HCT116 (cell line): Measurements from ENCODE around the gene CDH5. TPM values are rescaled to one million over a fixed set of nuclear protein-coding genes. Genes with fewer than 3 reads are reported as not detected.

Source experiments
- ATAC-seq: fragments of 200-7000 bp; cut with Tn5 transposase; 2 replicates; pipeline ENCODE4 v1.9.1; 2020; ENCODE audit warnings: mild to moderate bottlenecking, moderate library complexity
- BruUV-seq: library from RNA; stranded (reverse); fragments of 400-500 nt; replicated peaks from 2 replicates; lab custom pipeline; 2021; lab: Mats Ljungman, UMichigan
- CTCF ChIA-PET: fragments of 300-600 bp; sonication (Branson Sonifier 250); formaldehyde crosslinking; loops from one replicate; lab custom pipeline; 2021; ENCODE audit warnings: antibody characterized with exemption; lab: Charles Lee
- POLR2A ChIA-PET: fragments of 300-600, 350-600 bp; sonication (Branson Sonifier 250); formaldehyde crosslinking; loops from one replicate; lab custom pipeline; 2021; ENCODE audit warnings: antibody characterized with exemption; lab: Charles Lee
- RAD21 ChIA-PET, 2 experiments: fragments of 300-600 bp; sonication (Branson Sonifier 250); formaldehyde crosslinking; loops; one replicate each; lab custom pipeline; 2023; ENCODE audit warnings: low total read pairs in 2 of 2; ENCODE audit not compliant: uncharacterized antibody in 2 of 2, unreplicated experiment in 2 of 2, low non-redundant PET in 1 of 2; lab: Charles Lee
- DNase-seq: peaks from one replicate; pipeline ENCODE4 v3.0.0-alpha.2; 2010; ENCODE audit warnings: low read depth, low spot score
- H2AFZ ChIP-seq: fragments of 200-600 bp; shearing (Covaris generic), sonication (generic); 2 replicates; pipeline ENCODE4 v1.6.1; 2017; ENCODE audit warnings: low read depth, mixed run types, mixed read lengths, antibody characterized with exemption, low read length; ENCODE audit not compliant: poor library complexity, severe bottlenecking
- H3K27ac ChIP-seq: 2 replicates; pipeline ENCODE4 v1.5.1; 2012; ENCODE audit warnings: low read depth, low read length
- H3K27me3 ChIP-seq: fragments of 200-600 bp; sonication (generic); 2 replicates; pipeline ENCODE4 v1.6.1; 2016; ENCODE audit warnings: mixed run types, low read length, mixed read lengths; ENCODE audit not compliant: insufficient read depth
- H3K36me3 ChIP-seq, 2 experiments: fragments of 200-500 bp in 1 of 2; fragments of 200-600 bp in 1 of 2; sonication (Bioruptor generic) in 1 of 2; sonication (generic) in 1 of 2; 2 replicates each; pipeline versions ENCODE4 v1.5.1 to v1.6.1; 2014 to 2016; ENCODE audit warnings: low read length in 2 of 2, inconsistent platforms in 1 of 2, mixed read lengths in 1 of 2, mixed run types in 1 of 2; ENCODE audit not compliant: insufficient read depth in 2 of 2, control insufficient read depth in 1 of 2
- H3K4me1 ChIP-seq, 2 experiments: fragments of 200-600 bp in 1 of 2; sonication (generic) in 1 of 2; 2 replicates each; pipeline versions ENCODE4 v1.5.1 to v1.6.1; 2012 to 2017; ENCODE audit warnings: low read length in 2 of 2, inconsistent platforms in 1 of 2, mild to moderate bottlenecking in 1 of 2, mixed read lengths in 1 of 2, mixed run types in 1 of 2, moderate library complexity in 1 of 2; ENCODE audit not compliant: insufficient read depth in 2 of 2, control insufficient read depth in 1 of 2
- H3K4me2 ChIP-seq: fragments of 200-600 bp; sonication (generic); 2 replicates; pipeline ENCODE4 v1.6.1; 2017; ENCODE audit warnings: mixed run types, low read length, mixed read lengths
- H3K4me3 ChIP-seq, 2 experiments: fragments of 200-600 bp in 1 of 2; sonication (generic) in 1 of 2; replicated peaks in 1 of 2; 2 replicates each; pipeline ENCODE4 v1.5.1; 2011 to 2016; ENCODE audit warnings: low read length in 2 of 2, control low read depth in 1 of 2, low read depth in 1 of 2, mild to moderate bottlenecking in 1 of 2, mixed read lengths in 1 of 2, mixed run types in 1 of 2
- H3K79me2 ChIP-seq: fragments of 200-600 bp; sonication (generic); 2 replicates; pipeline ENCODE4 v1.6.1; 2017; ENCODE audit warnings: mild to moderate bottlenecking, mixed run types, low read length, moderate library complexity, mixed read lengths; ENCODE audit not compliant: insufficient read depth
- H3K9ac ChIP-seq: fragments of 200-600 bp; sonication (generic); 2 replicates; pipeline ENCODE4 v1.6.1; 2016; ENCODE audit warnings: low read length, mixed read lengths
- H3K9me2 ChIP-seq: fragments of 200-600 bp; sonication (generic), shearing (Covaris generic); 2 replicates; pipeline ENCODE4 v1.6.1; 2017; ENCODE audit warnings: mixed run types, mild to moderate bottlenecking, moderate library complexity; ENCODE audit not compliant: insufficient read depth
- H3K9me3 ChIP-seq, 2 experiments: fragments of 200-500 bp in 1 of 2; fragments of 200-600 bp in 1 of 2; sonication (Bioruptor generic) in 1 of 2; sonication (generic) in 1 of 2; 2 replicates each; pipeline ENCODE4 v1.6.1; 2014 to 2017; ENCODE audit warnings: low read length in 2 of 2, mixed read lengths in 2 of 2, inconsistent platforms in 1 of 2, low read depth in 1 of 2, mild to moderate bottlenecking in 1 of 2, mixed run types in 1 of 2, moderate library complexity in 1 of 2; ENCODE audit not compliant: control insufficient read depth in 1 of 2, insufficient read depth in 1 of 2
- H4K20me1 ChIP-seq: fragments of 200-600 bp; sonication (generic), shearing (Covaris generic); 2 replicates; pipeline ENCODE4 v1.6.1; 2017; ENCODE audit warnings: mixed run types, mild to moderate bottlenecking, moderate library complexity; ENCODE audit not compliant: insufficient read depth
- CBX3 ChIP-seq: IDR thresholded peaks from 2 replicates; pipeline ENCODE4 v1.6.1; 2012; ENCODE audit warnings: low read depth
- EGR1 ChIP-seq: IDR thresholded peaks from 2 replicates; pipeline ENCODE4 v1.6.1; 2012; ENCODE audit warnings: low read depth
- ELF1 ChIP-seq: IDR thresholded peaks from 2 replicates; pipeline ENCODE4 v1.6.1; 2012; ENCODE audit warnings: low read depth, borderline replicate concordance
- FOSL1 ChIP-seq: IDR thresholded peaks from 2 replicates; pipeline ENCODE4 v1.6.1; 2012; ENCODE audit warnings: low read depth
- POLR2AphosphoS5 ChIP-seq: IDR thresholded peaks from 2 replicates; pipeline ENCODE4 v1.6.1; 2011; ENCODE audit warnings: mild to moderate bottlenecking, low read depth, low read length, moderate library complexity
- TCF7L2 ChIP-seq: IDR thresholded peaks from 2 replicates; pipeline ENCODE4 v1.7.0; 2011; ENCODE audit warnings: borderline replicate concordance, inconsistent platforms; ENCODE audit not compliant: insufficient read depth, insufficient read length; ENCODE audit errors: extremely low read depth
- intact Hi-C: fragments of 100-400 bp; cut with micrococcal nuclease; formaldehyde crosslinking; loops from 2 replicates; pipeline ENCODE4 v1.10.0; 2022
- total RNA-seq: library from RNA; stranded (reverse); gene quantifications from one replicate; pipeline ENCODE4 v1.2.1, GENCODE V29; 2021; ENCODE audit not compliant: unreplicated experiment
- TF ChIP-seq, protein P1 (sequence below), 3 experiments: fragments of 200-600 bp in 1 of 3; sonication (generic) in 1 of 3; IDR thresholded peaks in 2 of 3; conservative IDR thresholded peaks in 1 of 3; 2 replicates each; pipeline ENCODE4 v1.5.1; 2012 to 2017; ENCODE audit warnings: low read depth in 2 of 3, low read length in 2 of 3, antibody characterized with exemption in 1 of 3, borderline replicate concordance in 1 of 3, control low read depth in 1 of 3, mild to moderate bottlenecking in 1 of 3, mixed read lengths in 1 of 3, mixed run types in 1 of 3, moderate library complexity in 1 of 3; ENCODE audit not compliant: insufficient read depth in 1 of 3
- TF ChIP-seq, protein P2 (sequence below): IDR thresholded peaks from 2 replicates; pipeline ENCODE4 v1.6.1; 2011; ENCODE audit warnings: mild to moderate bottlenecking, low read length, moderate library complexity; ENCODE audit not compliant: insufficient replicate concordance; ENCODE audit errors: extremely low read depth
- TF ChIP-seq, protein P3 (sequence below): IDR thresholded peaks from 2 replicates; pipeline ENCODE4 v1.6.1; 2012
- TF ChIP-seq, protein P4 (sequence below): IDR thresholded peaks from 2 replicates; pipeline ENCODE4 v1.6.1; 2012
- TF ChIP-seq, protein P5 (sequence below): IDR thresholded peaks from 2 replicates; pipeline ENCODE4 v1.6.1; 2012; ENCODE audit warnings: low read depth

CDH5 gene
- total RNA-seq, 1 experiment from 2014 or later = 0.15 TPM

DNA sequence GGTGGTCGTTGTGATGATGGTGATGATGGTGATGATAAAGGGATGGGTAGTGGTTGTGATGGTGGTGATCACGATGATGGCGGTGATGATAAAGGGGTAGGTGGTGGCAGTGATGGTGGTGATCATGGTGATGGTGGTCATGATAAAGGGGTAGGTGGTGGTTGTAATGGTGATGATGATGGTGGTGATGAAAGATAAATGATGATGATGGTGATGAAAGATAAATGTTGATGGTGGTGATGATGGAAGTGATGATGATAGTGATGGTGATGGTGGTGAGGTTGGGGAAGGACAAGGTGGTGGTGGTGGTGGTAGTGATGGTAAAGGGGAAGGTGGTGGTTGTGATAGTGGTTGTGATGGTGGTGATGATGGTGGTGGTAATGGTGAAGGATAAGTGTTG lies 13.9 kb downstream of the CDH5 start:
- Histone ChIP-seq H4K20me1 (no peaks in the 10 kb centered on the region), H2AFZ (no peak overlapping the region), H3K36me3 (no peaks in the 10 kb centered on the region), H3K27ac (no peak overlapping the region), H3K4me3 (no peak overlapping the region), H3K27me3 (no peaks in the 10 kb centered on the region), H3K9me3 (no peaks in the 10 kb centered on the region), H3K9me2 (no peaks in the 10 kb centered on the region), H3K4me1 (peaks cover 23 to 25% of the 10 kb centered on the region in 2 experiments), H3K9ac (no peak overlapping the region), H3K79me2 (no peaks in the 10 kb centered on the region), H3K4me2 (no peak overlapping the region)
- DNase-seq (no peak), ATAC-seq (no peak)
- ChIA-PET CTCF (no interaction called here), RAD21 (no interaction called here), POLR2A (no interaction called here)
- TF ChIP-seq, protein P1, sequence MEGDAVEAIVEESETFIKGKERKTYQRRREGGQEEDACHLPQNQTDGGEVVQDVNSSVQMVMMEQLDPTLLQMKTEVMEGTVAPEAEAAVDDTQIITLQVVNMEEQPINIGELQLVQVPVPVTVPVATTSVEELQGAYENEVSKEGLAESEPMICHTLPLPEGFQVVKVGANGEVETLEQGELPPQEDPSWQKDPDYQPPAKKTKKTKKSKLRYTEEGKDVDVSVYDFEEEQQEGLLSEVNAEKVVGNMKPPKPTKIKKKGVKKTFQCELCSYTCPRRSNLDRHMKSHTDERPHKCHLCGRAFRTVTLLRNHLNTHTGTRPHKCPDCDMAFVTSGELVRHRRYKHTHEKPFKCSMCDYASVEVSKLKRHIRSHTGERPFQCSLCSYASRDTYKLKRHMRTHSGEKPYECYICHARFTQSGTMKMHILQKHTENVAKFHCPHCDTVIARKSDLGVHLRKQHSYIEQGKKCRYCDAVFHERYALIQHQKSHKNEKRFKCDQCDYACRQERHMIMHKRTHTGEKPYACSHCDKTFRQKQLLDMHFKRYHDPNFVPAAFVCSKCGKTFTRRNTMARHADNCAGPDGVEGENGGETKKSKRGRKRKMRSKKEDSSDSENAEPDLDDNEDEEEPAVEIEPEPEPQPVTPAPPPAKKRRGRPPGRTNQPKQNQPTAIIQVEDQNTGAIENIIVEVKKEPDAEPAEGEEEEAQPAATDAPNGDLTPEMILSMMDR (IDR thresholded peaks at IDR 0.05 in 2 of 3, conservative IDR thresholded peaks at IDR 0.05 in 1 of 3; ENCODE audit: borderline replicate concordance in 1 of 3, insufficient read depth in 1 of 3, low read depth in 2 of 3, low read length in 2 of 3) = no peak
- TF ChIP-seq TCF7L2 (no peak), ELF1 (no peak), POLR2AphosphoS5 (no peak), CBX3 (no peak), FOSL1 (no peak), EGR1 (no peak)
- TF ChIP-seq, protein P2, sequence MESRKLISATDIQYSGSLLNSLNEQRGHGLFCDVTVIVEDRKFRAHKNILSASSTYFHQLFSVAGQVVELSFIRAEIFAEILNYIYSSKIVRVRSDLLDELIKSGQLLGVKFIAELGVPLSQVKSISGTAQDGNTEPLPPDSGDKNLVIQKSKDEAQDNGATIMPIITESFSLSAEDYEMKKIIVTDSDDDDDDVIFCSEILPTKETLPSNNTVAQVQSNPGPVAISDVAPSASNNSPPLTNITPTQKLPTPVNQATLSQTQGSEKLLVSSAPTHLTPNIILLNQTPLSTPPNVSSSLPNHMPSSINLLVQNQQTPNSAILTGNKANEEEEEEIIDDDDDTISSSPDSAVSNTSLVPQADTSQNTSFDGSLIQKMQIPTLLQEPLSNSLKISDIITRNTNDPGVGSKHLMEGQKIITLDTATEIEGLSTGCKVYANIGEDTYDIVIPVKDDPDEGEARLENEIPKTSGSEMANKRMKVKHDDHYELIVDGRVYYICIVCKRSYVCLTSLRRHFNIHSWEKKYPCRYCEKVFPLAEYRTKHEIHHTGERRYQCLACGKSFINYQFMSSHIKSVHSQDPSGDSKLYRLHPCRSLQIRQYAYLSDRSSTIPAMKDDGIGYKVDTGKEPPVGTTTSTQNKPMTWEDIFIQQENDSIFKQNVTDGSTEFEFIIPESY = no peak
- TF ChIP-seq, protein P3, sequence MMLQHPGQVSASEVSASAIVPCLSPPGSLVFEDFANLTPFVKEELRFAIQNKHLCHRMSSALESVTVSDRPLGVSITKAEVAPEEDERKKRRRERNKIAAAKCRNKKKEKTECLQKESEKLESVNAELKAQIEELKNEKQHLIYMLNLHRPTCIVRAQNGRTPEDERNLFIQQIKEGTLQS = no peak
- TF ChIP-seq, protein P4, sequence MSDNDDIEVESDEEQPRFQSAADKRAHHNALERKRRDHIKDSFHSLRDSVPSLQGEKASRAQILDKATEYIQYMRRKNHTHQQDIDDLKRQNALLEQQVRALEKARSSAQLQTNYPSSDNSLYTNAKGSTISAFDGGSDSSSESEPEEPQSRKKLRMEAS = no peak
- TF ChIP-seq, protein P5, sequence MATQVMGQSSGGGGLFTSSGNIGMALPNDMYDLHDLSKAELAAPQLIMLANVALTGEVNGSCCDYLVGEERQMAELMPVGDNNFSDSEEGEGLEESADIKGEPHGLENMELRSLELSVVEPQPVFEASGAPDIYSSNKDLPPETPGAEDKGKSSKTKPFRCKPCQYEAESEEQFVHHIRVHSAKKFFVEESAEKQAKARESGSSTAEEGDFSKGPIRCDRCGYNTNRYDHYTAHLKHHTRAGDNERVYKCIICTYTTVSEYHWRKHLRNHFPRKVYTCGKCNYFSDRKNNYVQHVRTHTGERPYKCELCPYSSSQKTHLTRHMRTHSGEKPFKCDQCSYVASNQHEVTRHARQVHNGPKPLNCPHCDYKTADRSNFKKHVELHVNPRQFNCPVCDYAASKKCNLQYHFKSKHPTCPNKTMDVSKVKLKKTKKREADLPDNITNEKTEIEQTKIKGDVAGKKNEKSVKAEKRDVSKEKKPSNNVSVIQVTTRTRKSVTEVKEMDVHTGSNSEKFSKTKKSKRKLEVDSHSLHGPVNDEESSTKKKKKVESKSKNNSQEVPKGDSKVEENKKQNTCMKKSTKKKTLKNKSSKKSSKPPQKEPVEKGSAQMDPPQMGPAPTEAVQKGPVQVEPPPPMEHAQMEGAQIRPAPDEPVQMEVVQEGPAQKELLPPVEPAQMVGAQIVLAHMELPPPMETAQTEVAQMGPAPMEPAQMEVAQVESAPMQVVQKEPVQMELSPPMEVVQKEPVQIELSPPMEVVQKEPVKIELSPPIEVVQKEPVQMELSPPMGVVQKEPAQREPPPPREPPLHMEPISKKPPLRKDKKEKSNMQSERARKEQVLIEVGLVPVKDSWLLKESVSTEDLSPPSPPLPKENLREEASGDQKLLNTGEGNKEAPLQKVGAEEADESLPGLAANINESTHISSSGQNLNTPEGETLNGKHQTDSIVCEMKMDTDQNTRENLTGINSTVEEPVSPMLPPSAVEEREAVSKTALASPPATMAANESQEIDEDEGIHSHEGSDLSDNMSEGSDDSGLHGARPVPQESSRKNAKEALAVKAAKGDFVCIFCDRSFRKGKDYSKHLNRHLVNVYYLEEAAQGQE = no peak
- intact Hi-C loops = no loop called here
- no TSS peak for BruUV-seq
